ENCODE results near the gene DEF6.

GRCh38 chr6:35292494-35292893 lies 5.1 kb upstream of the DEF6 start:
- TF ChIP-seq POLR2AphosphoS5 (IDR thresholded peaks at IDR 0.05): no peak
- TF ChIP-seq CTCF (IDR thresholded peaks at IDR 0.05): no peak
- TF ChIP-seq EP300 (IDR thresholded peaks at IDR 0.05): no peak
